ENCODE measurements around the gene ZNF768. TPM values are rescaled to one million over a fixed set of nuclear protein-coding genes. Genes with fewer than 3 reads are reported as not detected.

Gene ZNF768
- polyA plus RNA-seq (ENCODE audit: insufficient read length in 4 of 4) = 10 to 100 TPM; 52.6 to 71.0 (median 54.3) TPM

DNA sequence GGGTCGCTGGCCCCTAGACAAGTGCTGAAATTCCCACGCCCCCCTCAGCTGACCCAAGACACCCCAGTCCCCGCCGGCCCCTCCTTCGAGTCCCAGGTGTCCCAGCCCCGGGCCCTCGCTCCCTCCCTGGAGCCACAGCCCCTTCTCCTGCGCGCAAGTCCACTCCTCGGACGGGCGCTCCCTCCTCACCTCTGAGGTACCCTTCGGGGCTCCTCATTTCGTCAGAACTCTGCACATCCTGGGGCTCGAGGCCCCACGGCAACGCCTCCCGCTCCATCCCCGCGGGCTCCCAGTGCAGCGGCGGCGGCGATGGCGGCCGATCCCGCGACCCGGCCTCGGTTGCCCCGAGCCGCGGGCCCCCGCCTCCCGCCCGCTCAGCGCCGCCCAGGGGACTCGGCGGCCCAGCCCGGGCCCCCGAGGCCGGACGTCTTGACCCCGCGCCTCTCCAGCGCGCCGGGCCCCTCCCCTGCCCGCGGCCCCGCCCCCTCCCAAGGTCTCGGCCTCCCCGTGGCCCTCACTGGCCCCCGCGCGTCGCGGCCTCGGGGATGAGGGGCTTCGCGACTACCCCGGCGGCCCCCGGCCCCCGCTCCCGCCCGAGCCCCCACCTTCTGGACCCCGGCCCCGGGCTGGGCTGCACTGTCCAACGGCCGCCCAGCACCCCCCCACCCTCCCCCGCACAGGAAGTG lies at the start of gene ZNF768:
ZNF768 (minus strand) TSS at position 430 of the 686 bp plus-strand sequence; CDS start at position 277, 153 bp downstream.
- DNase-seq (ENCODE audit: low read depth in 4 of 4, low spot score in 3 of 4) = no peak

DNA sequence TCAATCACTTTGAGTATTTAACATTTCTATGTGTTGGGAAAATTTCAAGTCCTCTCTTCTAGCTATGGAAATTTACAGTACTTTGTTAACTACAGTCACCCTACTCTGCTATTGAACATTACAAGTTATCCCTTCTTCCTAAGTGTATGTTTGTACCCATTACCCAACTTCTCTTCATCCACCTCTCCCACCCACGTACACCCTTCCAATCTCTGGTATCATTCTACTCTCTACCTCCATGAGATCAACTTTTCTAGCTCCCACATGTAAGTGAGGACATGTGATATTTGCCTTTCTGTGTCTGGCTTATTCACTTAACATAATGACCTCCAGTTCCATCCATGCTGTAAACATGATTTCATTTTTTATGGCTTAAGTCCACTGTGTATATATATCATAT lies 48.3 kb upstream of the ZNF768 start:
- DNase-seq (ENCODE audit: low read depth in 4 of 4, low spot score in 3 of 4) = no peak

DNA sequence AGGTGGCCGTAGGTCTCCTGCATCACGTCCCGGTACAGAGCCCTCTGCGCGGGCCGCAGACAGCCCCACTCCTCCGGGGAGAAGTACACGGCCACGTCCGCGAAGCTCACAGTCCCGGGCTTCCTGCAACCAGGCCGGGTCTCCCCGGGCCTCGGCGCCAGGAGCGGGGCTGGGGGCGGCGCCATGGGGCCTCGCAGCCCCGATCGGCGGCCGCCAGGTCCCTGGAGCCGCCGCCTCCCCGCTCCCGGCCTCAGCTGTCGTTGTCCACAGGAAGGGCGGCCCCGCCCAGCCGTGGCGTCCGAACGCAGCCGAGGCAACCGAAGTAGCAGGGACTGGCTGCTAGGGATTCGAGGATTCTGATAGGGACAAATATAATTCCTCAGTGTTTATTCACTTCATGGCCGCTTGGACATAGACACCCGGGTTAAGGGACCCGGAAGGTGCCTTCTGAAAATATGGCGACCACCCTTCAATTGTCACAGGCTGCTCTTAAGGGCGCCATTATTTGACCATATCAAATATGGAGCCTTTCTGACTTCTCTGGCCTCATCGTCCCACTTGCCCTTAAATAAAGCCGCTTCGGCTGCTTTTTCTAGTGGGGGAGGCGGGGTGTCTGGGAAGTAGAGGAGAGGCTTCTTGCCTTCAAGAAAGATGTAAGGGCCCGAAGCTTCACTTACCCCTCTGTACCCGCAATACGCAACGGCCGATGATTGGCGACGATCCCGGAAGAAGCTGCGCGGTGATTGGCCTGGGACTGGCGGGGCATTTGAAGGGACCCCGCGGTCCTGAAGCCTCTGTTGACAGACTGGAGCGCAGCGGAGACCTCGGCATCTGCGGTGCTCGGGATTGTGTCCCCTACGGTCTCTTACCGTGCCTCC lies 45.3 kb upstream of the ZNF768 start, which contains the start of gene ZNF688:
ZNF688 (minus strand) TSS at position 270 of the 878 bp plus-strand sequence; CDS start at position 185, 85 bp downstream.
- DNase-seq (ENCODE audit: low read depth in 4 of 4, low spot score in 3 of 4) = peak; percentile 89 to 97 (median 94)

DNA sequence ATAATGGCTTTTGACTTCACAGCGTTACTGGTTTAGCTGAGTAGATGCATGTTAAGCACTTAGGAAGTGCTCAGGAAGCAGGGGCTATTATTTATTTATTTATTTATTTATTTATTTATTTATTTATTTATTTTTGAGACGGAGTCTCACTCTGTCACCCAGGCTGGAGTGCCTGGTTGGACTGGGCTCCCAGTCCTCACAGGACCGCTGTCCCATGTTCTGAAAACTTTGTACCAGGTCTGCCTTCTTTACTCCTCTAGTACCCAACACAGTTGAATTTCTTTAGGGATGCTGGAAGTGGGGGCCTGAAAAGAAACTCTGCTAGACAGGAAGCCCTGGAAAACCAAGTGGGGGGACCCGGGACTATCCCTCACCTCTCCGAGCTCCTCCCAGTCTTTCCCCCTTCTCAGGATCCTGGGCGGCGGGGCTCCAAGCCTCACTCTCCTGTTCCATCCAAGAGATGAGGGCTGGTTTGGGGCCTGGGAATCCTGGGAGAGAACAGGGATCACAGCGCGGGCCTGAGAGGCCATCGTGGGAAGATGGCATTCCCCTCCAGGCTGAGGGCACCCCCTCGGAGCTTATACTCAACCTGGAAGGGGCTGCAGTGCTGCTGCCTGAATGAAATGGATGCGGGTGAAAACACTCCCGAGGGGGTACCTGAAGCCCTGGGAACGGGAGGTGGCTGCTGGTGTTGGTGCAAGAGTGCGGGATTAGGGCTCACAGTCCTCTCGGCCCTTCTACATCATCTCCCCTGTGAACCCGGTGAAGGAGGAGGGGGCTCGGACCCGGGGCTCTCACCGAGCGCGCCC lies 44.5 kb upstream of the ZNF768 start:
- DNase-seq (ENCODE audit: low read depth in 4 of 4, low spot score in 3 of 4) = peak in 1 of 4 donors; percentile 12

DNA sequence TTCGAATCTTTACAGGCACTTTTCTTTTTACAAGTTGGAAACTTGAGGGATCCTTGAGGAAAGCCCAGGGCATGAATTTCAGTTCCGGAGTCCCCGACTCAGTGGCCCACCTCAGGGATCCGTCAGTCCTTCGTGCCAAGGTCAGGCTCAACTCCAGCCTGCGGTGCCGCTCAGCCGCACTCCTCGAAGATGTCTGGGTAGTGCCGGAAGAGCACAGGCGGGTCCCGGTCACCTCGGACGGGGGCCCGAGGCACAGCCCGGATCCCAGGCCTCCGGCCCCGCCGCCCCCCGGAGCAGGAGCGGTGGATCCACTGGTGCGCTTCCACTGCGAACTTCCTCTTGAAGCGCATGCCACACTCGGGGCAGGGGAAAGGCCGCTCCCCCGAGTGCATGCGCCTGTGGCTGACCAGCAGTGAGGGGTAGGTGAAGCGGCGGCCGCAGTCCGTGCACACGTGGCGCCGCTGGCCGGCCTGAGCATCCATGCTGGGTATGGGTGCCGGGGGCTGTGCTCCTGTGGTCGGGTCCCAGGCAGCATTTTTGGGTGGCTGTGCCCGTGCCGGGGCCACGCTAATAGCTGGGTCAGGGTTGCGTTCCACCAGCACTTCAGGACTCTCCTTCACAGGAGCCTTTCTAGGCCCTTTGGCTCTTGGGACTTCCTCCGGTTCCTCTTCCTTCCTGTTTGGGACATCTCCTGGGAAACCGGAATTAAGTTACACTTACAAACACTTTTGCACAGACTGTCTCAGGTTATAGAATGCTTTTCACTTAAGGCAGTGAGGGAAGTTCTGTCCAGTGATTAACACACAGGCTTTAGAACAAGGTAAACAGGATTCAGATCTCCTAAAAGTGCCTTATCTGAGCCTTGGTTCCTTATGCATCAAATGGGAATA lies 43.6 kb upstream of the ZNF768 start:
- DNase-seq (ENCODE audit: low read depth in 4 of 4, low spot score in 3 of 4) = no peak

DNA sequence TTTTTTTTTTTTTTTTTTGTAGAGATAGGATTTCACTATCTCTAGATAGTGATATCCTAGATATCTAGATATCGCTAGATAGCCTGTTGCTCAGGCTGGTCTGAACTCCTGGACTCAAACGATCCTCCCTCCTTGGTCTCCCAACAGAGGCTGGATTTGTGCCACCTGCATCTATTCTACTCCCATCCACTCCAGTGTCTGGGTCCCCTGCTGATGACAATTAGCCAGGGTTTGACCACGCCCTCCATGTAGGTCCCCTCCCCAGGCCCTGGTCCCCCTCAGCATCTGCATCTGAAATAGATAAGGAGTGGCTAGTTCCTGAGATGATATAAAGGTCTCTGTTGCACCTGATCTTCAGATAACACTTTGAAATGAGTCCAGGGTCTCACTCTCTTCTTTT lies 42.9 kb upstream of the ZNF768 start:
- no peak for DNase-seq (ENCODE audit: low read depth in 4 of 4, low spot score in 3 of 4)

DNA sequence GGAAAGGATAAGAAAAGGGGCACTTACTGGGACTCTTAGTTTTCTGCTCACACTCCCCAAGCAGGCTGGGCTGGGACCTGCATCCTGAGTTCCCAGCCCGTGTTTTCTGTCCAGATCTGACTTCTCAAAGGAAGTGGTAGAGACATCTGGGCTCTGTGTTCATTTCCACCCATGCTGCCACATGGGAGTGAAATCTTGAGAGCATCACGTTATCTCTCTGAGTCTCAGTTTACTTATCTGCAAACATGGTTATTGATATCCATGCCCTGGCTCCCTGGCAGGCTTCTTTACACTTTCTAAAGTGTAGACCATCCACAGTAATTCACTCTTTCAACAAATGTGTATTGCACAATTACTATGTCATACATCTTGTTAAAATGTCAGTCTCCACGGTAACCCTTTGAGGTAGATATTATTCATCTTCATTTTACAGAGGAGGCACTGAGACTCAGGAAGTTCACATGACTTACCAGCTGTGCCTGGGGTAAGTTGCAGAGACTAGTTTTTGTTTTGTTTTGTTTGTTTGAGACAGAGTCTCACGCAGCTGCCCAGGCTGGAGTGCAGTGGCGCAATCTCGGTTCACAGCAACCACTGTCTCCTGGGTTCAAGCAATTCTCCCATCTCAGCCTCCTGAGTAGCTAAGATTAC lies 41.7 kb upstream of the ZNF768 start:
- DNase-seq (ENCODE audit: low read depth in 4 of 4, low spot score in 3 of 4) = no peak

DNA sequence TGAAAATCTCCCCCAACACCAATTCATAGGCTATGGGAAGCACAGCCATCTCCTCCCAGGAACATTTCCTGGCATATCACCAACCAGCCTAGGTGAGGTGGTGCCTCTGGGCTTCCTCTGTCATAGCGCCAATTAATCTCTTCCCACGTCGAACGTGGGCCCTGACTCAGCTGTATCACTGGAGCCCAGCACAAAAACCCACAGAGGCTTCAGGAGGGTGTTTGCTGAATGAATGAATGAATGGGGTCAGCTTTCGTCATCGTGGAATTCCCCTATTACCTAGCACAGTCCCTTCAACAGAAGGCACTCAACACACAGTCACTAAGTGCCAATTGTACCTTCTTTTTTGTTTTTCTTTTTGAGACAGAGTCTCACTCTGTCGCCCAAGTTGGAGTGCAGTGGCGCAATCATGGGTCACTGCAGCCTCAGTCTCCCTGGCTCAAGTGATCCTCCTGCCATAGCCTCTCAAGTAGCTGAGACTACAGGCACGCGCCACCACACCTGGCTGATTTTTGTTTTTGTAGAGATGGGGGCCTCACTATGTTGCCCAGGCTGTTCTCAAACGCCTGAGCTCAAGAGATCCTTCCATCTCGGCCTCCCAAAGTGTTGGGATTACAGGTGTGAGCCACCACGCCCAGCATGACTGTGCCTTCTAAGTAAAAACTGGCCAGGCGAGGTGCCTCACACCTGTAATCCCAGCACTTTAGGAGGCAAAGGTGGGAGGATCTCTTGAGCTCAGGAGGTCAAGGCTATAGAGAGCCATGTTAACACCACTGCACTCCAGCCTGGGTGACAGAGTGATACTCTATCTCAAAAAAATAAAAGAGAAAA lies 41.0 kb upstream of the ZNF768 start:
- DNase-seq (ENCODE audit: low read depth in 4 of 4, low spot score in 3 of 4) = no peak

DNA sequence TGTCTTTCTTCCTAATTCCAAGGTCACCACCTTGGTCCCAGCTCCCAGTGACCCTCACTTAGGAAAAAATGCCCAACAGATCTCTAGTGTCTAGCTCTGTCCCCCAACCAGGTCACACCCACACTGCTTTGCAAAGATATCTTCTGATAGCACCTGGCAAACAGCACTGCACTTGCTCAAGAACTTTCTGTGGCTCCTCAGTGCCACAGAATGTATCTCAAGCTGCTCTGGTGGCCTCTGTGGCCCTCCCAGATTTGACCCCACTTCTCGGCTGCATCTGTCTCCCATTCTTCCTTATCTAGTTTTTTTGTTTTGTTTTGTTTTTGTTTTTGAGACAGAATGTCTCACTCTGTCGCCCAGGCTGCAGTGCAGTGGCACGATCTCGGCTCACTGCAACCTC lies 40.2 kb upstream of the ZNF768 start:
- DNase-seq (ENCODE audit: low read depth in 4 of 4, low spot score in 3 of 4) = no peak

DNA sequence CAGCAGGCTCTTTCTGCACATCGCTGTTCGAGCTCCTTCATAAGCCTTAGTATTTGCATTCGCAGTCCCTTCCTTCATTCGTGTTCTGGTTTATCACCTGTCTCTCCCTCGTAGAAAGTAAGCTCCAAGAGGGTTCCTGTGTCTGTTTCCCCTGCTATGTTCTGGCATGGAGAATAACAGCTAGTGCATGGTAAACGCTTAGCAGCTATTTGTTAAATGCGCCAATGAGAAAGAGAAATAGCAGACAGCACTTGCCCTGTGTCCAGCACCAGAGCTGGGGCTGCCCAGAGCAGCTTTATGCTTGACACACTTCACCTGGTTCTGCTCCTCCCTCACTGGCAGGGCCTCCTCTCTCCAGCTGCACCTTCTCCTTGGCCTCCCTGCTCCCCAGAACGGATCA lies 39.6 kb upstream of the ZNF768 start:
- no peak for DNase-seq (ENCODE audit: low read depth in 4 of 4, low spot score in 3 of 4)

DNA sequence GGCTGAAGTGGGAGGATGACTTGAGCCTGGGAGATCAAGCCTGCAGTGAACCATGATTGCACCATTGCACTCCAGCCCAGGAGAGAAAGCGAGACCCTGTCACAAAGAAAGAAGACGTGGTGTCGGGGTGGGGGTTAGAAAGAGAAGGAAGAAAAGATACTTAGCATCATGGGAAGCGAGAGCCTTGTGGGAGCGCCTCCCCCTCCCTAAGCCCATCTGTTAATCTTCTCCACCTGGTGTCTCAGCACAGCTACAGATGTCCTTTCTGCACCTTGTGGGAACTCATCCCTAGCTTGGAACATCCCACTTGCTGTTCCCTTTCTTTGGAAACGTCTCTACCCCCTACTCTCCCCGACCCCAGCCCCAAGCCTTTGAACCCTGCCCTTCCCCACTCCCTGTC lies 39.2 kb upstream of the ZNF768 start:
- DNase-seq (ENCODE audit: low read depth in 4 of 4, low spot score in 3 of 4) = no peak

DNA sequence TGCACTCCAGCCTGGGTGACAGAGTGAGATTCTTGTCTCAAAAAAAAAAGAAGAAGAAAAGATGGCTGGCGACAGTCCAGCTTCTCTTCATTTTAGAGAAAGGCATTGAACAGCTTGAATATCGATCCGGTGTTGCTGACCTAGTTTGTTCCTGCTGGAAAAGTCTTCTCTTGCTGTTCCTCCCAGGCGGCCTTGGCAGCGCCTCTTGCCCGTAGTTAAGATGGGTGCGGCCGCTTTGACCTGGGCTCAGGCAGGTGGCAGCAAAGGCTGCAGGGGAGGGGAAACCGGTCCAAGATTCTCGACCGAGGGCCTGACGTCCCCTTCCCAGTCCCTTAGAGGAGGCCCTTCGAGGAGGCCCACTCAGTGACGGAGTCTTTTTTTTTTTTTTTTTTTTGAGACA lies 35.7 kb upstream of the ZNF768 start:
- no peak for DNase-seq (ENCODE audit: low read depth in 4 of 4, low spot score in 3 of 4)

DNA sequence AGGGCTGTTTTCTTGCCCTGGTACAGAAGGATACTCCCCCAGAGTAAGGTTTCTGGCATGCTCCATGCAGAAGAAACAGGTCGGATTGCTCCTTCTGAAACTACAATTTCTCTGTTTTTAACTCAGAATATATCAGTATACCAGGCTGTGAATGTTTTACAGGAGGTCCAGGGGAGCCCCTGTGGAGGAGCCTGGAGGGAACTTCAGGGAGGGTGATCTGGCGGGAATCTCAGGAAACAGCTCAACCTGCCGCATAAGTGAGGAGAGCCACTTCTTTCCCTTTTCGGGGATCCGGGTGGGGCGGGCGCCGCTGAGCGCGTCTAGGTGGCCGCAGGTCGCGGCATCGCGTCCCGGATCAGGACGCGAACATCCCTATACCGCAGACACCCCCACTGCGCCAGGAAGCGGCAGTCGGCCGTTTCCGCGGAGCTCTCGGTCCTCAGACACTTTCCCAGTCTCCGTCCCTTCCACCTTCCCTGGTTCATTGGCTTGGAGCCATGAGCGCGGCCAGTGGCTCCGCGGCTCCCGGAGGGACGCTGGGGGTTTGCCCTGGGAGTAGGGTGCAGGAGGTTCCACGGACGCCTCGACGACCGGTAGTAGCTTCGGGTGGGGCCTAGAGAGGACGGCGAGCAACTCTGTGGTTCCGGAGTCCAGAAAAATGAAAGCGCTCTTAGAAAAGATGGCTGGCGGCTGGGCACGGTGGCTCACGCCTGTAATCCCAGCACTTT lies 34.9 kb upstream of the ZNF768 start:
- no peak for DNase-seq (ENCODE audit: low read depth in 4 of 4, low spot score in 3 of 4)

DNA sequence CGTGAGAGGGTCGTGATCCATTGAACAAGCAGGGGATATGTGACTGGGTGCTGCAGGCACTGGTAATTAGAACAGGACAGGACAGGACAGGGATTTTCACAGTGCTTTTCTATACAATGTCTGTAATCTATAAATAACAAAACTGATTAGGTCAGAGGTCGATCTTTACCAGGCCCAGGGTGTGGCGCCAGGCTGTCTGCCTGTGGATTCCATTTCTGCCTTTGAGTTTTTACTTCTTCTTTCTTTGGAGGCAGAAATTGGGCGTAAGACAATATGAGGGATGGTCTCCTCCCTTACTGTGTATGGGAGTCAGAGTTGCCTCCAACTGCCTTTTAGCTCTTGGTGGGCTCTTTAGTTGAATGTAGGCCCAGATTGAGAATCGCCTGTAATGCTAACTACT lies 33.3 kb upstream of the ZNF768 start:
- no peak for DNase-seq (ENCODE audit: low read depth in 4 of 4, low spot score in 3 of 4)

DNA sequence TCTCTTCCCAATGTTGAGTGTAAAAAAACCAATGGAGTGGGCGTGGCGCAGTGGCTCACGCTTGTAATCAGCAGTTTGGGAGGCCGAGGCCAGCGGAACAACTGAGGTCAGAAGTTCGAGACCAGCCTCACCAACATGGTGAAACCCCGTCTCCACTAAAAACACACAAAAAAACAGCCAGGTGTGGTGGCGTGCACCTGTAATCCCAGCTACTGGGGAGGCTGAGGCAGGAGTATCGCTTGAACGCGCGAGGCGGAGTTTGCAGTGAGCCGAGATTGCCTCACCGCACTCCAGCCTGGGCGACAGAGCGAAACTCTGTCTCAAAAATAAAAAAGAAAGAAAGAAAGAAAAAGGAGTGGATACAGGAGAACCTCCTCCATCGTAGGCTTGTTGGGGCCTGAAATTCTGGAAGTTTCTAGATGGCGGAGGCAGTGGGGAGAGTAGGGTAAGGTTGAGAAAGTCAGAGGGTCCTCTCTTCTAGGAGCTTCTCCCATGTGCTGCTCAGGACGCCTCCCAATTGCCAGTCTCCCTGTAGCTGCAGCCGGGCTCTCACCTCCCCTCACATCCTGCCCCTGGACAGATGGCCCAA lies 32.5 kb upstream of the ZNF768 start:
- no peak for DNase-seq (ENCODE audit: low read depth in 4 of 4, low spot score in 3 of 4)

DNA sequence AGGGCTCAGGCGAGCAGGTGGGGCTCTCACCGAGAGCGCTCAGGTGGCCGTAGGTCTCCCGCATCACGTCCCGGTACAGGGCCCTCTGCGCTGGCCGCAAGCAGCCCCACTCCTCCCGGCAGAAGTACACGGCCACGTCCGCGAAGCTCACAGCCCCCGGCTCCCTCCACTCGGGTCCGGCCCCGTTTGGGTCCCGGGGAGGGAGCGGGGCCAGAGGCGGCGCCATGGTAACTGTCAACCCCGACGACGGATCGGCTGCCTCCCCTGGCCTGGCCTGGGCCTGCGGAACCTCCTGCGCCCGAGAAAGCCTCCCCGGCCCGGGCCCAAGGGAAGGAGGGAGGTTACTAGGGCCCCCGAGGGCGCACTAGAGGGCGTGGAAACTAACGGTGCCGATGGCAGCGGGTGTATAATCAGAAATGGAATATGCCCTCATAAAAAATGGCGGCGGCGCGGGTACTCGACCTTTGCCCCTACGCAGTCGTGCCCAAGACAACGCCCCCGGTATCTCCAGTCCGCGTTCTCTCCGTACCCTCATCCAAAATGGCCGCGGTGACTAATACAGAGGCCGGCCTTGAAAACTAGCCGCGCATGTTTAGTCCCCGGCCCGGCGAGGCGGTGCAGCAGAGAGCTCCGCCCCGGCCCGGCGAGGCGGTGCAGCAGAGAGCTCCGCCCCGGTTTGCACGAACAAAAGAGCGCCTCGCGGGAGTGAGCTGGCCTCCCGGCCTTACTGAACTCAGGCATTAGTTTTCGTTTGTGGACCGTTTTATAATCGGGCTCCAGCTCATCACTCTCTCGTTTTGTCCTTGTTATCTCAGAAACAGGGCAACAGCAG lies 31.8 kb upstream of the ZNF768 start, which contains the start of gene ZNF764:
ZNF764 (minus strand) TSS at position 418 of the 832 bp plus-strand sequence; CDS start at position 226, 192 bp downstream.
- peak; percentile 80 to 96 (median 96) for DNase-seq (ENCODE audit: low read depth in 4 of 4, low spot score in 3 of 4)

DNA sequence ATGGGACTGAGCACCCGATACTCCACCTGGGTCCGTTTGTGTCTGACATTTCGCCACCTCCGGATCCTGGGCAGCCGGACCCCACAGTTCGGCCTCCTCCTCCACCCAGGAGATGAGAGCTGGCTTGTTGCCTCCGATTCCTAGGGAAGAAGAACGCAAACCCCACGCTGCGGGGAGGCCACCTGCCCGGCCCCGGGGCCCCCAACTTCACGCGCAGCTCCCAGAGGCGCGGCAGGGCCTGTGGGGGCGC lies 31.3 kb upstream of the ZNF768 start:
- no peak for DNase-seq (ENCODE audit: low read depth in 4 of 4, low spot score in 3 of 4)

Data from right renal pelvis (tissue), 4 donors.